ENCODE measurements around the gene LMAN2.
A peak's percentile ranks its signal among the peaks of the same experiment; 100 is the strongest.

Gene LMAN2

GRCh38 chr5:177300951-177301350 is 50.5 kb downstream of the LMAN2 start:
- Histone ChIP-seq H3K27ac (peak overlapping the region in 20 of 21 experiments; percentile 54 to 98 (median 92)), H3K4me3 (peak overlapping the region in 1 of 7 experiments; percentile 90)

GRCh38 chr5:177300236-177300880 is 51.1 kb downstream of the LMAN2 start:
- Histone ChIP-seq H3K4me3 (peak overlapping the region in 1 of 7 experiments; percentile 2), H3K27ac (peak overlapping the region in 20 of 21 experiments; percentile 54 to 98 (median 92))

GRCh38 chr5:177299697-177300096 is 51.8 kb downstream of the LMAN2 start:
- Histone ChIP-seq H3K27ac (peak overlapping the region in 20 of 21 experiments; percentile 38 to 98 (median 92)), H3K4me3 (no peak overlapping the region)

GRCh38 chr5:177297922-177298321 is 53.5 kb downstream of the LMAN2 start:
- H3K4me3 ChIP-seq: no peak overlapping the region
- H3K27ac ChIP-seq: peak overlapping the region in 1 of 21 experiments; percentile 95

GRCh38 chr5:177296581-177296980 is 54.9 kb downstream of the LMAN2 start:
- Histone ChIP-seq H3K4me3 (no peak overlapping the region), H3K27ac (peak overlapping the region in 10 of 21 experiments; percentile 6 to 67 (median 29))

GRCh38 chr5:177295924-177296323 is 55.5 kb downstream of the LMAN2 start:
- Histone ChIP-seq H3K4me3 (no peak overlapping the region), H3K27ac (peak overlapping the region in 8 of 21 experiments; percentile 7 to 61 (median 29))

- no peak overlapping the region for H3K4me3 ChIP-seq
- no peak overlapping the region for H3K27ac ChIP-seq
Measured at GRCh38 chr5:177294632-177295031, 56.8 kb downstream of the LMAN2 start.

- Histone ChIP-seq H3K27ac (no peak overlapping the region), H3K4me3 (no peak overlapping the region)
Measured at GRCh38 chr5:177293819-177294581, 57.5 kb downstream of the LMAN2 start.

GRCh38 chr5:177291735-177292134 is 59.7 kb downstream of the LMAN2 start:
- H3K4me3 ChIP-seq: no peak overlapping the region
- no peak overlapping the region for H3K27ac ChIP-seq

GRCh38 chr5:177290816-177291596 is 60.5 kb downstream of the LMAN2 start:
- H3K4me3 ChIP-seq: no peak overlapping the region
- no peak overlapping the region for H3K27ac ChIP-seq

- H3K27ac ChIP-seq: no peak overlapping the region
- no peak overlapping the region for H3K4me3 ChIP-seq
Measured at GRCh38 chr5:177288191-177288590, 63.3 kb downstream of the LMAN2 start.

Measured in skin epidermis (tissue), 12 donors.